WTC11 (cell line): Measurements from ENCODE around the gene MCM7. TPM values are rescaled to one million over a fixed set of nuclear protein-coding genes. Genes with fewer than 3 reads are reported as not detected.

ENCODE experiments used
- ATAC-seq: fragments of 200-7000 bp; cut with Tn5 transposase; 2 replicates; pipeline ENCODE4 v1.10.0; 2021; ENCODE audit warnings: mild to moderate bottlenecking, moderate library complexity
- CTCF ChIA-PET: fragments of 300-600 bp; sonication (Branson Sonifier 250); formaldehyde crosslinking; loops from one replicate; lab custom pipeline; 2021; ENCODE audit warnings: antibody characterized with exemption; lab: Charles Lee
- POLR2A ChIA-PET: fragments of 350-600 bp; sonication (Branson Sonifier 250); formaldehyde crosslinking; loops from one replicate; lab custom pipeline; 2021; ENCODE audit warnings: antibody characterized with exemption; lab: Charles Lee
- DNase-seq: peaks from one replicate; pipeline ENCODE4 v3.0.0; 2021; ENCODE audit warnings: low spot score
- H3K27ac Mint-ChIP-seq: 2 replicates; pipeline ENCODE4 v1.8.0; 2021; ENCODE audit warnings: mixed read lengths
- H3K27me3 Mint-ChIP-seq: 2 replicates; pipeline ENCODE4 v1.8.0; 2021; ENCODE audit warnings: low read depth, mild to moderate bottlenecking, moderate library complexity, mixed read lengths
- H3K36me3 Mint-ChIP-seq: 2 replicates; pipeline ENCODE4 v1.8.0; 2021; ENCODE audit warnings: mixed read lengths
- H3K4me1 Mint-ChIP-seq: 2 replicates; pipeline ENCODE4 v1.8.0; 2022; ENCODE audit warnings: mixed read lengths
- H3K4me3 Mint-ChIP-seq: 2 replicates; pipeline ENCODE4 v1.8.0; 2021; ENCODE audit warnings: mild to moderate bottlenecking, moderate library complexity, mixed read lengths
- H3K9me3 Mint-ChIP-seq: 2 replicates; pipeline ENCODE4 v1.8.0; 2021; ENCODE audit warnings: mixed read lengths
- ARID4B ChIP-seq: sonication (generic); formaldehyde crosslinking; IDR thresholded peaks from 2 replicates; pipeline ENCODE4 v1.8.0; 2023; ENCODE audit warnings: missing genetic modification reagents, mild to moderate bottlenecking, borderline replicate concordance
- E2F4 ChIP-seq: sonication (generic); formaldehyde crosslinking; IDR thresholded peaks from 2 replicates; pipeline ENCODE4 v1.8.1; 2022; ENCODE audit warnings: low read depth, mild to moderate bottlenecking, moderate library complexity, missing genetic modification reagents, borderline replicate concordance
- E2F5 ChIP-seq: sonication (generic); formaldehyde crosslinking; IDR thresholded peaks from 2 replicates; pipeline ENCODE4 v1.8.1; 2022; ENCODE audit warnings: mild to moderate bottlenecking, moderate library complexity, missing genetic modification reagents
- ETV6 ChIP-seq: sonication (generic); formaldehyde crosslinking; IDR thresholded peaks from 2 replicates; pipeline ENCODE4 v1.8.1; 2022; ENCODE audit warnings: mild to moderate bottlenecking, missing genetic modification reagents
- IRF1 ChIP-seq: sonication (generic); formaldehyde crosslinking; IDR thresholded peaks from 2 replicates; pipeline ENCODE4 v1.8.0; 2023; ENCODE audit warnings: missing genetic modification reagents
- IRF2 ChIP-seq: sonication (generic); formaldehyde crosslinking; IDR thresholded peaks from 2 replicates; pipeline ENCODE4 v1.8.0; 2022; ENCODE audit warnings: low read depth, missing genetic modification reagents, borderline replicate concordance
- NR2C2 ChIP-seq: sonication (generic); formaldehyde crosslinking; IDR thresholded peaks from 2 replicates; pipeline ENCODE4 v1.8.0; 2022; ENCODE audit warnings: mild to moderate bottlenecking, missing genetic modification reagents
- PRDM15 ChIP-seq: sonication (generic); formaldehyde crosslinking; IDR thresholded peaks from 2 replicates; pipeline ENCODE4 v1.8.0; 2022; ENCODE audit warnings: missing genetic modification reagents
- PREB ChIP-seq: sonication (generic); formaldehyde crosslinking; IDR thresholded peaks from 2 replicates; pipeline ENCODE4 v1.8.1; 2022; ENCODE audit warnings: mild to moderate bottlenecking, missing genetic modification reagents, moderate library complexity, borderline replicate concordance
- RELA ChIP-seq: sonication (generic); formaldehyde crosslinking; IDR thresholded peaks from 2 replicates; pipeline ENCODE4 v1.8.1; 2022; ENCODE audit warnings: missing genetic modification reagents, mild to moderate bottlenecking, borderline replicate concordance
- USF1 ChIP-seq: sonication (generic); formaldehyde crosslinking; IDR thresholded peaks from 2 replicates; pipeline ENCODE4 v1.8.0; 2022; ENCODE audit warnings: mild to moderate bottlenecking, missing genetic modification reagents
- ZBTB43 ChIP-seq: sonication (generic); formaldehyde crosslinking; IDR thresholded peaks from 2 replicates; pipeline ENCODE4 v1.8.1; 2023; ENCODE audit warnings: mild to moderate bottlenecking, missing genetic modification reagents
- ZNF138 ChIP-seq: sonication (generic); formaldehyde crosslinking; conservative IDR thresholded peaks from 2 replicates; pipeline ENCODE4 v1.8.1; 2022; ENCODE audit warnings: mild to moderate bottlenecking, moderate library complexity, missing genetic modification reagents
- ZNF219 ChIP-seq: sonication (generic); formaldehyde crosslinking; IDR thresholded peaks from 2 replicates; pipeline ENCODE4 v1.8.0; 2023; ENCODE audit warnings: missing genetic modification reagents, mild to moderate bottlenecking, borderline replicate concordance
- ZNF232 ChIP-seq: sonication (generic); formaldehyde crosslinking; IDR thresholded peaks from 2 replicates; pipeline ENCODE4 v1.8.0; 2022; ENCODE audit warnings: mild to moderate bottlenecking, missing genetic modification reagents
- ZNF317 ChIP-seq: sonication (generic); formaldehyde crosslinking; IDR thresholded peaks from 2 replicates; pipeline ENCODE4 v1.8.1; 2023; ENCODE audit warnings: low read depth, mild to moderate bottlenecking, moderate library complexity, missing genetic modification reagents, borderline replicate concordance
- total RNA-seq: library from RNA; stranded (reverse); gene quantifications from 3 replicates; pipeline ENCODE4 v1.2.3, GENCODE V29; 2021

MCM7 gene
- total RNA-seq, 1 experiment from 2014 or later, result 351 TPM

GRCh38 chr7:100066953-100067352 lies 34.2 kb downstream of the MCM7 start (continued):
- TF ChIP-seq RELA (CRISPR knock-in tag) (no peak), USF1 (CRISPR knock-in tag) (no peak), ETV6 (CRISPR knock-in tag) (no peak), ZNF317 (no peak), ZNF219 (CRISPR knock-in tag) (no peak), IRF2 (no peak)

- Mint-ChIP-seq H3K36me3 (peaks cover 58% of the 10 kb centered on the region), H3K4me3 (no peak overlapping the region), H3K27ac (no peak overlapping the region)
- ChIA-PET CTCF (no interaction called here), POLR2A (no interaction called here)
- DNase-seq, result no peak
- TF ChIP-seq IRF1 (CRISPR knock-in tag) (no peak), E2F4 (CRISPR knock-in tag) (no peak), ARID4B (CRISPR knock-in tag) (no peak), PREB (CRISPR knock-in tag) (no peak)
- TF ChIP-seq, all 79 proteins: peak for 0
- Mint-ChIP-seq H3K27me3 (no peaks in the 10 kb centered on the region; the same call in 1 of the 2 replicates), H3K9me3 (peaks cover 11% of the 10 kb centered on the region), H3K4me1 (no peaks in the 10 kb centered on the region)
- no peak for ATAC-seq
Observed at GRCh38 chr7:100065452-100066186, 35.6 kb downstream of the MCM7 start.

- Mint-ChIP-seq H3K4me3 (no peak overlapping the region), H3K27ac (no peak overlapping the region), H3K4me1 (no peaks in the 10 kb centered on the region), H3K36me3 (peaks cover 54% of the 10 kb centered on the region), H3K27me3 (no peaks in the 10 kb centered on the region), H3K9me3 (no peaks in the 10 kb centered on the region)
- ChIA-PET POLR2A (interaction anchor here (1.3 kb wide), 1 partner anchor 78 kb away, joined by 4 read pairs; no protein-coding TSS in a partner anchor), CTCF (interaction anchor here (1.2 kb wide), 1 partner anchor 151 kb away, joined by 3 read pairs; no protein-coding TSS in a partner anchor)
- DNase-seq, result no peak
- no peak for ATAC-seq
- TF ChIP-seq PRDM15 (CRISPR knock-in tag) (no peak), IRF2 (no peak), USF1 (CRISPR knock-in tag) (no peak), ZBTB43 (no peak), ZNF232 (CRISPR knock-in tag) (no peak), E2F5 (CRISPR knock-in tag) (no peak), ZNF138 (CRISPR knock-in tag) (no peak), NR2C2 (no peak)
Observed at GRCh38 chr7:100064162-100064561, 37.0 kb downstream of the MCM7 start.
